SH-SY5Y (cell line): ENCODE data around the gene COL25A1.

ENCODE experiments used
- GATA2 ChIP-seq: IDR thresholded peaks from 2 replicates; pipeline ENCODE4 v1.6.1; 2011; ENCODE audit warnings: mild to moderate bottlenecking, low read depth, low read length
- GATA3 ChIP-seq: IDR thresholded peaks from 2 replicates; pipeline ENCODE4 v1.6.1; 2011; ENCODE audit warnings: low read depth, mild to moderate bottlenecking, low read length, moderate library complexity

Gene COL25A1

GRCh38 chr4:108926781-108927180 lies 375.7 kb downstream of the COL25A1 start:
- TF ChIP-seq GATA2 (no peak), GATA3 (no peak)

- no peak for TF ChIP-seq GATA3
- no peak for TF ChIP-seq GATA2
Measured at GRCh38 chr4:108926061-108926460, 376.4 kb downstream of the COL25A1 start.

GRCh38 chr4:108922191-108922590 lies 380.3 kb downstream of the COL25A1 start:
- no peak for TF ChIP-seq GATA2
- TF ChIP-seq GATA3, result no peak

- TF ChIP-seq GATA2 (no peak), GATA3 (no peak)
Measured at GRCh38 chr4:108920395-108921087, 381.9 kb downstream of the COL25A1 start.

- TF ChIP-seq GATA3, result no peak
- no peak for TF ChIP-seq GATA2
Measured at GRCh38 chr4:108919226-108919893, 383.1 kb downstream of the COL25A1 start.

- TF ChIP-seq GATA3 (no peak), GATA2 (no peak)
Measured at GRCh38 chr4:108917255-108917654, 385.2 kb downstream of the COL25A1 start.

- TF ChIP-seq GATA2, result no peak
- no peak for TF ChIP-seq GATA3
Measured at GRCh38 chr4:108916638-108917037, 385.8 kb downstream of the COL25A1 start.

- TF ChIP-seq GATA2, result no peak
Measured at GRCh38 chr4:108906866-108907367, 395.5 kb downstream of the COL25A1 start.

GRCh38 chr4:108906006-108906405 lies 396.5 kb downstream of the COL25A1 start:
- TF ChIP-seq GATA3 (no peak), GATA2 (no peak)

- TF ChIP-seq GATA3 (no peak), GATA2 (no peak)
Measured at GRCh38 chr4:108903464-108904221, 398.8 kb downstream of the COL25A1 start.

GRCh38 chr4:108902769-108903168 lies 399.7 kb downstream of the COL25A1 start:
- no peak for TF ChIP-seq GATA2
- TF ChIP-seq GATA3, result no peak

GRCh38 chr4:108901291-108901690 lies 401.2 kb downstream of the COL25A1 start:
- no peak for TF ChIP-seq GATA3
- no peak for TF ChIP-seq GATA2

- no peak for TF ChIP-seq GATA3
- TF ChIP-seq GATA2, result no peak
Measured at GRCh38 chr4:108900018-108900580, 402.4 kb downstream of the COL25A1 start.

GRCh38 chr4:108893468-108893867 lies 409.0 kb downstream of the COL25A1 start:
- TF ChIP-seq GATA3 (no peak), GATA2 (no peak)

- TF ChIP-seq GATA3, result no peak
- TF ChIP-seq GATA2, result no peak
Measured at GRCh38 chr4:108891896-108892590, 410.4 kb downstream of the COL25A1 start.
